ENCODE measurements around the gene ENTHD1.

DNA sequence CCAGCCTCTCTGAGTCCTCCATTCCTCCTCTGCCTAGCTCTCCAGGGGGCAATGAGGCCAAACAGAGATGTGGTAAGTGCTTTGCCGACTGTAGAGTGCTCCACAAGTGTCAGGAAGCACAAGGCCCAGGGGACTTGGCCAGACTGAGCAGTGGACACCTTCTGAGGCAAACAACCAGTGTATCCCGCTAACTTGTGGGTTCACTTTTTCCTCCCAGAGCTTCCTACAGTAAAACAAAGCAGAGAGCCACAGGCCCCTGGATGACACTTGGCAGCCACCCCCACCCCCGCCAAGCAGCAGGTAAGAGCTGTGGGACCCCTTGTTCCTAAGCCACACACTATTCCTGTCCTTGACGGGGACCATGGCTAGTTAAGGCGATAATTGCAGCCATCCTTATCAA lies 162.1 kb downstream of the ENTHD1 start:
- TF ChIP-seq EZH2phosphoT487 (IDR thresholded peaks at IDR 0.05; ENCODE audit: low read depth), result no peak
- TF ChIP-seq, protein P1, sequence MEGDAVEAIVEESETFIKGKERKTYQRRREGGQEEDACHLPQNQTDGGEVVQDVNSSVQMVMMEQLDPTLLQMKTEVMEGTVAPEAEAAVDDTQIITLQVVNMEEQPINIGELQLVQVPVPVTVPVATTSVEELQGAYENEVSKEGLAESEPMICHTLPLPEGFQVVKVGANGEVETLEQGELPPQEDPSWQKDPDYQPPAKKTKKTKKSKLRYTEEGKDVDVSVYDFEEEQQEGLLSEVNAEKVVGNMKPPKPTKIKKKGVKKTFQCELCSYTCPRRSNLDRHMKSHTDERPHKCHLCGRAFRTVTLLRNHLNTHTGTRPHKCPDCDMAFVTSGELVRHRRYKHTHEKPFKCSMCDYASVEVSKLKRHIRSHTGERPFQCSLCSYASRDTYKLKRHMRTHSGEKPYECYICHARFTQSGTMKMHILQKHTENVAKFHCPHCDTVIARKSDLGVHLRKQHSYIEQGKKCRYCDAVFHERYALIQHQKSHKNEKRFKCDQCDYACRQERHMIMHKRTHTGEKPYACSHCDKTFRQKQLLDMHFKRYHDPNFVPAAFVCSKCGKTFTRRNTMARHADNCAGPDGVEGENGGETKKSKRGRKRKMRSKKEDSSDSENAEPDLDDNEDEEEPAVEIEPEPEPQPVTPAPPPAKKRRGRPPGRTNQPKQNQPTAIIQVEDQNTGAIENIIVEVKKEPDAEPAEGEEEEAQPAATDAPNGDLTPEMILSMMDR (IDR thresholded peaks at IDR 0.05; ENCODE audit: low read depth, low read length), result no peak

All from OCI-LY3 (cell line).